ENCODE measurements around the gene OSM.
A peak's percentile ranks its signal among the peaks of the same experiment; 100 is the strongest.

- peak; percentile 21 to 84 (median 45) for TF ChIP-seq POLR2A (IDR thresholded peaks at IDR 0.05)
- TF ChIP-seq CTCF (IDR thresholded peaks at IDR 0.05), result no peak
- TF ChIP-seq POLR2AphosphoS5 (IDR thresholded peaks at IDR 0.05), result peak; percentile 82 to 90
- peak in 1 of 4 donors; percentile 14 for TF ChIP-seq EP300 (IDR thresholded peaks at IDR 0.05)
Measured at GRCh38 chr22:30265823-30266444, 717 bp downstream of the OSM start.
